Measurements from ENCODE around the gene TRIM17. TPM values are rescaled to one million over a fixed set of nuclear protein-coding genes. Genes with fewer than 3 reads are reported as not detected.

The TRIM17 gene
- total and polyA plus RNA-seq, 9 of the 15 experiments (the other 6 are each of a cell fraction or from before 2014, with no cell fraction given): not detected

GRCh38 chr1:228457396-228458176, 40.9 kb upstream of the TRIM17 start (continued):
- TF ChIP-seq BCLAF1 (IDR thresholded peaks at IDR 0.05; ENCODE audit: borderline replicate concordance in 1 of 2, control insufficient read depth in 1 of 2, low read depth in 2 of 2, low read length in 1 of 2) (peak in 1 of 2 experiments; percentile 71; a peak in 2 of 4 replicates), GTF2A2 (tag; IDR thresholded peaks at IDR 0.05) (peak; percentile 97), BRD9 (IDR thresholded peaks at IDR 0.05; ENCODE audit: low read depth, partially characterized antibody) (peak; percentile 91), HDAC3 (IDR thresholded peaks at IDR 0.05; ENCODE audit: borderline replicate concordance, partially characterized antibody) (no peak), NR2F6 (CRISPR knock-in tag; IDR thresholded peaks at IDR 0.05) (no peak), COPS2 (conservative IDR thresholded peaks at IDR 0.05) (no peak), SIN3B (IDR thresholded peaks at IDR 0.05; ENCODE audit: low read depth) (peak; percentile 14; the same call in 1 of the 2 replicates), HMGXB4 (CRISPR knock-in tag; IDR thresholded peaks at IDR 0.05) (peak; percentile 77), RBFOX2 (IDR thresholded peaks at IDR 0.05; ENCODE audit: low read depth, low read length) (peak; percentile 99), CBX3 (IDR thresholded peaks at IDR 0.05; ENCODE audit: borderline replicate concordance in 1 of 2, low read length in 2 of 2) (peak in 1 of 2 experiments; percentile 74; a peak in 1 of 3 replicates), ZNF217 (CRISPR knock-in tag; IDR thresholded peaks at IDR 0.05) (no peak), ZEB2 (IDR thresholded peaks at IDR 0.05) (peak; percentile 84), ZBTB34 (CRISPR knock-in tag; IDR thresholded peaks at IDR 0.05) (no peak)
- TF ChIP-seq, protein P1, sequence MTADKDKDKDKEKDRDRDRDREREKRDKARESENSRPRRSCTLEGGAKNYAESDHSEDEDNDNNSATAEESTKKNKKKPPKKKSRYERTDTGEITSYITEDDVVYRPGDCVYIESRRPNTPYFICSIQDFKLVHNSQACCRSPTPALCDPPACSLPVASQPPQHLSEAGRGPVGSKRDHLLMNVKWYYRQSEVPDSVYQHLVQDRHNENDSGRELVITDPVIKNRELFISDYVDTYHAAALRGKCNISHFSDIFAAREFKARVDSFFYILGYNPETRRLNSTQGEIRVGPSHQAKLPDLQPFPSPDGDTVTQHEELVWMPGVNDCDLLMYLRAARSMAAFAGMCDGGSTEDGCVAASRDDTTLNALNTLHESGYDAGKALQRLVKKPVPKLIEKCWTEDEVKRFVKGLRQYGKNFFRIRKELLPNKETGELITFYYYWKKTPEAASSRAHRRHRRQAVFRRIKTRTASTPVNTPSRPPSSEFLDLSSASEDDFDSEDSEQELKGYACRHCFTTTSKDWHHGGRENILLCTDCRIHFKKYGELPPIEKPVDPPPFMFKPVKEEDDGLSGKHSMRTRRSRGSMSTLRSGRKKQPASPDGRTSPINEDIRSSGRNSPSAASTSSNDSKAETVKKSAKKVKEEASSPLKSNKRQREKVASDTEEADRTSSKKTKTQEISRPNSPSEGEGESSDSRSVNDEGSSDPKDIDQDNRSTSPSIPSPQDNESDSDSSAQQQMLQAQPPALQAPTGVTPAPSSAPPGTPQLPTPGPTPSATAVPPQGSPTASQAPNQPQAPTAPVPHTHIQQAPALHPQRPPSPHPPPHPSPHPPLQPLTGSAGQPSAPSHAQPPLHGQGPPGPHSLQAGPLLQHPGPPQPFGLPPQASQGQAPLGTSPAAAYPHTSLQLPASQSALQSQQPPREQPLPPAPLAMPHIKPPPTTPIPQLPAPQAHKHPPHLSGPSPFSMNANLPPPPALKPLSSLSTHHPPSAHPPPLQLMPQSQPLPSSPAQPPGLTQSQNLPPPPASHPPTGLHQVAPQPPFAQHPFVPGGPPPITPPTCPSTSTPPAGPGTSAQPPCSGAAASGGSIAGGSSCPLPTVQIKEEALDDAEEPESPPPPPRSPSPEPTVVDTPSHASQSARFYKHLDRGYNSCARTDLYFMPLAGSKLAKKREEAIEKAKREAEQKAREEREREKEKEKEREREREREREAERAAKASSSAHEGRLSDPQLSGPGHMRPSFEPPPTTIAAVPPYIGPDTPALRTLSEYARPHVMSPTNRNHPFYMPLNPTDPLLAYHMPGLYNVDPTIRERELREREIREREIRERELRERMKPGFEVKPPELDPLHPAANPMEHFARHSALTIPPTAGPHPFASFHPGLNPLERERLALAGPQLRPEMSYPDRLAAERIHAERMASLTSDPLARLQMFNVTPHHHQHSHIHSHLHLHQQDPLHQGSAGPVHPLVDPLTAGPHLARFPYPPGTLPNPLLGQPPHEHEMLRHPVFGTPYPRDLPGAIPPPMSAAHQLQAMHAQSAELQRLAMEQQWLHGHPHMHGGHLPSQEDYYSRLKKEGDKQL (CRISPR knock-in tag; IDR thresholded peaks at IDR 0.05; ENCODE audit: borderline replicate concordance): no peak; the same call in 1 of the 2 replicates

Data from K562 (cell line).